ENCODE results near the gene RBM33. TPM values are rescaled to one million over a fixed set of nuclear protein-coding genes. Genes with fewer than 3 reads are reported as not detected.

Gene RBM33
- total and polyA plus RNA-seq, 9 of the 15 experiments (the other 6 are each of a cell fraction or from before 2014, with no cell fraction given) = 4.4 to 80.7 (median 27.3) TPM

GRCh38 chr7:155706376-155706775, 61.9 kb downstream of the RBM33 start (continued):
- TF ChIP-seq ZBED1 (IDR thresholded peaks at IDR 0.05) (no peak), MAFF (IDR thresholded peaks at IDR 0.05; ENCODE audit: low read length) (peak; percentile 40; the same call in 1 of the 2 replicates), ZNF316 (IDR thresholded peaks at IDR 0.05) (peak; percentile 59; the same call in 1 of the 2 replicates), C11orf30 (IDR thresholded peaks at IDR 0.05; ENCODE audit: low read depth) (peak; percentile 12; the same call in 1 of the 2 replicates), RNF2 (IDR thresholded peaks at IDR 0.05) (no peak)

- Histone ChIP-seq H3K27me3 (ENCODE audit: control insufficient read depth in 2 of 2, insufficient read depth in 2 of 2, low read length in 2 of 2) (no peaks in the 10 kb centered on the region), H3K4me2 (ENCODE audit: insufficient read depth, low read length) (no peak overlapping the region), H2AFZ (ENCODE audit: low read depth, low read length) (no peak overlapping the region), H3K79me2 (ENCODE audit: control insufficient read depth, insufficient read depth, low read length) (peaks cover 45% of the 10 kb centered on the region), H3K36me3 (ENCODE audit: control insufficient read depth, insufficient read depth, low read length) (peaks cover 96% of the 10 kb centered on the region), H3K9ac (ENCODE audit: insufficient read depth in 1 of 2, low read depth in 2 of 2, low read length in 2 of 2) (no peak overlapping the region), H3K9me1 (ENCODE audit: control insufficient read depth, insufficient read depth, low read length) (peaks cover 3% of the 10 kb centered on the region), H3K4me3 (no peak overlapping the region), H3K27ac (ENCODE audit: extremely low read depth, low read depth, low read length) (no peak overlapping the region), H3K4me1 (replicated peaks in 1 of 2; ENCODE audit: control insufficient read depth in 2 of 2, insufficient read depth in 2 of 2, low read length in 2 of 2) (peaks cover 0 to 4% of the 10 kb centered on the region in 2 experiments; a peak in 2 of 5 replicates), H3K9me3 (replicated peaks; ENCODE audit: control insufficient read depth, insufficient read depth, low read depth, low read length) (no peaks in the 10 kb centered on the region), H4K20me1 (replicated peaks; ENCODE audit: control insufficient read depth, insufficient read depth, low read length) (peaks cover 30% of the 10 kb centered on the region)
- in situ Hi-C loops (cut with MboI) = no loop called here
- ATAC-seq (no peak), FAIRE-seq (no peak), DNase-seq (ENCODE audit: extremely low read depth in 1 of 4, low spot score in 3 of 4) (no peak)
- CTCF ChIA-PET (ENCODE audit: low intra/inter-chr PET ratio) = no interaction called here
- BruUV-seq (replicated peaks) = no TSS peak
- intact Hi-C loops (cut with micrococcal nuclease) = no loop called here
- POLR2A ChIA-PET = interaction anchor here (2.0 kb wide), 1 partner anchor 22 kb away, joined by 4 read pairs; no protein-coding TSS in a partner anchor
- no peak for TF ChIP-seq CTCF (IDR thresholded peaks at IDR 0.05 in 2 of 3, conservative IDR thresholded peaks at IDR 0.05 in 1 of 3; ENCODE audit: insufficient read depth in 2 of 3, low read depth in 1 of 3, low read length in 3 of 3)
- TF ChIP-seq ZNF184 (CRISPR knock-in tag; IDR thresholded peaks at IDR 0.05) = no peak
- no peak for TF ChIP-seq YBX1 (IDR thresholded peaks at IDR 0.05)
- TF ChIP-seq ZNF316 (IDR thresholded peaks at IDR 0.05) = no peak
- no peak for TF ChIP-seq ZFP1 (CRISPR knock-in tag; IDR thresholded peaks at IDR 0.05)
- no peak for TF ChIP-seq IRF9 (tag; IDR thresholded peaks at IDR 0.05)
- no peak for TF ChIP-seq ZNF121 (CRISPR knock-in tag; conservative IDR thresholded peaks at IDR 0.05)
- no peak for TF ChIP-seq EZH2 (IDR thresholded peaks at IDR 0.05; ENCODE audit: borderline replicate concordance, low read depth, low read length)
- no peak for TF ChIP-seq NFE2 (IDR thresholded peaks at IDR 0.05; ENCODE audit: low read depth)
- TF ChIP-seq BRF2 (IDR thresholded peaks at IDR 0.05; ENCODE audit: borderline replicate concordance, insufficient read depth, insufficient read length) = no peak
- TF ChIP-seq NR2C2 (CRISPR knock-in tag; IDR thresholded peaks at IDR 0.05) = no peak
- TF ChIP-seq NR2C2 (tag; IDR thresholded peaks at IDR 0.05) = no peak
- TF ChIP-seq RBM34 (IDR thresholded peaks at IDR 0.05; ENCODE audit: borderline replicate concordance, insufficient read depth, low read length) = no peak
- TF ChIP-seq SMARCA5 (IDR thresholded peaks at IDR 0.05) = no peak
These were observed 65.0 kb downstream of the RBM33 start for GRCh38 chr7:155709453-155709852.

Measured in K562 (cell line).